C4-2B (cell line): Measurements from ENCODE around the gene FSTL4.

Experiments used
- ZFX ChIP-seq: fragments of 450-650 bp; IDR thresholded peaks from 2 replicates; pipeline ENCODE4 v1.6.1; 2017
- TF ChIP-seq, protein P1 (sequence below): fragments of 450-650 bp; conservative IDR thresholded peaks from 2 replicates; pipeline ENCODE4 v1.5.1; 2017; ENCODE audit warnings: mild to moderate bottlenecking

DNA sequence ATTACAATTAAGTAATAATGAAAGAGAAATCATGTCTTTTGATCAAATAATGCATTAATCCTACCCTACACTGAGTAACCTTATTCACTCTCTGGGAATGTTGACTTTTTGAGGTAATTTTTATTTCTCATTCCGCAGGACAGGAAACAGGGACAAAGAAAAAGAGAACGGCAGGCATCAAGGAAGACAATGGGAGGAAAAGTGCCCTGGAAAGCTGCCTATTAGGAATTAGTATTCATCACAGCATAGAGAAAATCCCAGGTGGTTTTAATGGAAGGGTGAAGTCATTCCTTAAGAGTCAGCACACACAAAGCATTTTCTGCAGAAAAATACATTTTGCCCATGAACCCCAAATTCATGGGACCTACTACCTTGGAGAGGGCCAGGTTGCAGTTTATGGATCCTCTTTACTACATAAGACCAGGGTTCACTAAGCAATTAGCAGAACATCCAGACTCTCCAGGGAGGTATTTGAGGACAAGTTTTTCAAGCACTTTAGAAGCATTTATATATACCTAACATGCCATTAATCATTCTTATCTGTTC lies 9.4 kb downstream of the FSTL4 start:
- TF ChIP-seq, protein P1, sequence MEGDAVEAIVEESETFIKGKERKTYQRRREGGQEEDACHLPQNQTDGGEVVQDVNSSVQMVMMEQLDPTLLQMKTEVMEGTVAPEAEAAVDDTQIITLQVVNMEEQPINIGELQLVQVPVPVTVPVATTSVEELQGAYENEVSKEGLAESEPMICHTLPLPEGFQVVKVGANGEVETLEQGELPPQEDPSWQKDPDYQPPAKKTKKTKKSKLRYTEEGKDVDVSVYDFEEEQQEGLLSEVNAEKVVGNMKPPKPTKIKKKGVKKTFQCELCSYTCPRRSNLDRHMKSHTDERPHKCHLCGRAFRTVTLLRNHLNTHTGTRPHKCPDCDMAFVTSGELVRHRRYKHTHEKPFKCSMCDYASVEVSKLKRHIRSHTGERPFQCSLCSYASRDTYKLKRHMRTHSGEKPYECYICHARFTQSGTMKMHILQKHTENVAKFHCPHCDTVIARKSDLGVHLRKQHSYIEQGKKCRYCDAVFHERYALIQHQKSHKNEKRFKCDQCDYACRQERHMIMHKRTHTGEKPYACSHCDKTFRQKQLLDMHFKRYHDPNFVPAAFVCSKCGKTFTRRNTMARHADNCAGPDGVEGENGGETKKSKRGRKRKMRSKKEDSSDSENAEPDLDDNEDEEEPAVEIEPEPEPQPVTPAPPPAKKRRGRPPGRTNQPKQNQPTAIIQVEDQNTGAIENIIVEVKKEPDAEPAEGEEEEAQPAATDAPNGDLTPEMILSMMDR: no peak
- TF ChIP-seq ZFX: no peak
